ENCODE results near the gene CDYL2.

DNA sequence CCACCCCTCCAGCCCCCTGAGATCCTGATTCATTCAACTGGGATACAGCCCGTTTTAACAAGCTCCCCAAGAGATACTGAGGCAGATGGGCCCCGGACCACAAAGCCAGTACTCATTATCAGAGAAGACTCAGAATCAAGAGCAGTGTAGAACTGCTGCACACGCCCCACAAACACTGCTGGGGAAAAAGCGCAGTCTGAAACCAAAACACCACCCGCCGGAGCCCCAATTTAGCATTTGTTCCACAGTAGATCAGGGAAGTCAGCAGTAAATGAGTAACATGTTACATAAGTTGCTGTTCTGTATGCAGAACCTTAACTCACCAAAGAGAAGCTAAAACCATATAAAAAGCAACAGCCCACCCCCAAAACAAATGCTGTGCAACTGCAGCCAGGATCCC is 123.6 kb downstream of the CDYL2 start:
- TF ChIP-seq CTCF (IDR thresholded peaks at IDR 0.05) (no peak), POLR2AphosphoS5 (IDR thresholded peaks at IDR 0.05) (no peak)
